MM.1S (cell line): ENCODE measurements around the gene GRP.

Experiments used
- DNase-seq: peaks from one replicate; pipeline ENCODE4 v3.0.0-alpha.2; 2015
- H2AFZ ChIP-seq: fragments of 300-600 bp; sonication (generic); 2 replicates; pipeline ENCODE4 v1.6.0; 2016; ENCODE audit warnings: antibody characterized with exemption, low read length
- H3F3A ChIP-seq: fragments of 300-600 bp; sonication (generic); 2 replicates; pipeline ENCODE4 v1.6.1; 2016; ENCODE audit warnings: mild to moderate bottlenecking, antibody characterized with exemption, low read length, moderate library complexity, mixed read lengths; ENCODE audit not compliant: insufficient read depth
- H3K27ac ChIP-seq: fragments of 300-600 bp; sonication (generic); 2 replicates; pipeline ENCODE4 v1.5.1; 2016; ENCODE audit warnings: mild to moderate bottlenecking, low read length
- H3K27me3 ChIP-seq: fragments of 300-600 bp; sonication (generic); replicated peaks from 2 replicates; pipeline ENCODE4 v1.6.0; 2016; ENCODE audit warnings: low read length; ENCODE audit not compliant: insufficient read depth
- H3K36me3 ChIP-seq: fragments of 300-600 bp; sonication (generic); replicated peaks from 2 replicates; pipeline ENCODE4 v1.6.1; 2016; ENCODE audit warnings: mild to moderate bottlenecking, low read length, mixed read lengths; ENCODE audit not compliant: insufficient read depth
- H3K4me1 ChIP-seq: fragments of 300-600 bp; sonication (generic); 2 replicates; pipeline ENCODE4 v1.6.1; 2016; ENCODE audit warnings: low read length, mixed read lengths
- H3K4me2 ChIP-seq: fragments of 300-600 bp; sonication (generic); 2 replicates; pipeline ENCODE4 v1.6.0; 2016; ENCODE audit warnings: low read depth, low read length
- H3K4me3 ChIP-seq: fragments of 300-600 bp; sonication (generic); 2 replicates; pipeline ENCODE4 v1.5.1; 2016; ENCODE audit warnings: low read length, mixed read lengths
- H3K79me2 ChIP-seq: fragments of 300-600 bp; sonication (generic); 2 replicates; pipeline ENCODE4 v1.6.1; 2016; ENCODE audit warnings: mixed run types, low read length, mixed read lengths
- H3K9ac ChIP-seq: fragments of 300-600 bp; sonication (generic); 2 replicates; pipeline ENCODE4 v1.6.1; 2016; ENCODE audit warnings: low read length, mixed read lengths
- H3K9me2 ChIP-seq: fragments of 300-600 bp; sonication (generic); replicated peaks from 2 replicates; pipeline ENCODE4 v1.6.1; 2016; ENCODE audit warnings: mild to moderate bottlenecking, low read length, mixed read lengths; ENCODE audit not compliant: insufficient read depth
- H3K9me3 ChIP-seq: fragments of 300-600 bp; sonication (generic); replicated peaks from 2 replicates; pipeline ENCODE4 v1.6.1; 2016; ENCODE audit warnings: mild to moderate bottlenecking, low read length, mixed read lengths; ENCODE audit not compliant: insufficient read depth
- H4K20me1 ChIP-seq: fragments of 300-600 bp; sonication (generic); 2 replicates; pipeline ENCODE4 v1.6.1; 2016; ENCODE audit warnings: mild to moderate bottlenecking, low read length, moderate library complexity, mixed read lengths; ENCODE audit not compliant: insufficient read depth
- CTCF ChIP-seq: fragments of 300-600 bp; sonication (generic); IDR thresholded peaks from 2 replicates; pipeline ENCODE4 v1.5.1; 2016; ENCODE audit warnings: antibody characterized with exemption, low read length, mixed read lengths
- EZH2 ChIP-seq: fragments of 300-600 bp; sonication (generic); optimal IDR thresholded peaks from 2 replicates; pipeline ENCODE3; 2017; ENCODE audit warnings: low read depth, mild to moderate bottlenecking, antibody characterized with exemption, low read length, mixed read lengths
- EZH2phosphoT487 ChIP-seq: fragments of 300-600 bp; sonication (generic); IDR thresholded peaks from 2 replicates; pipeline ENCODE4 v1.6.1; 2018; ENCODE audit warnings: antibody characterized with exemption, low read length

The GRP gene

DNA sequence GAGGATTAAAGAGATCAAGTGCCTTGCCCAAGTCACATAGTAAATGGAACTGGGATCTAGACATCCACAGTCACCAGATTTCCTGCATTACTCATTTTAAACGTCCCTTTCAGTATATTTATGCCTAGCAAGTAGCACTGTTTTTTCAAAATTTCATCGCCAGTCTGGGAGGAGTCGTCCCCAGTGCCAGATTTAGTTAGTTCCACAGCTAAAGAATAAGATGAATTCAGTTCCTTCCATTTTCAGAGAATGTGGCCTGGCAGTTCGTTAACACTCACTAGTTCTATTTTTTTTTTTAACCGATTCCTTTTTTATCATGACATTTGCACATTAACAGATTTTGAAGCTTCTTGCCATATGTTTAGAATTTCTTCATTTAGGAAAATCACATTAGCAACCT, 11.2 kb downstream of the GRP start:
- no peak overlapping the region for H3K4me2 ChIP-seq
- no peaks in the 10 kb centered on the region for H3K4me1 ChIP-seq
- H3K9me2 ChIP-seq: no peaks in the 10 kb centered on the region
- TF ChIP-seq EZH2: no peak
- TF ChIP-seq EZH2phosphoT487: no peak
- TF ChIP-seq CTCF: no peak
- H3K36me3 ChIP-seq: no peaks in the 10 kb centered on the region
- no peaks in the 10 kb centered on the region for H4K20me1 ChIP-seq
- no peak overlapping the region for H3K9ac ChIP-seq
- no peaks in the 10 kb centered on the region for H3K27me3 ChIP-seq
- no peak overlapping the region for H3K4me3 ChIP-seq
- no peaks in the 10 kb centered on the region for H3F3A ChIP-seq
- no peak overlapping the region for H2AFZ ChIP-seq
- H3K79me2 ChIP-seq: no peaks in the 10 kb centered on the region
- no peaks in the 10 kb centered on the region for H3K9me3 ChIP-seq
- DNase-seq: no peak
- H3K27ac ChIP-seq: no peak overlapping the region

- Histone ChIP-seq H3K36me3 (no peaks in the 10 kb centered on the region), H3K4me1 (no peaks in the 10 kb centered on the region), H3K9me2 (no peaks in the 10 kb centered on the region), H3K27ac (no peak overlapping the region), H4K20me1 (no peaks in the 10 kb centered on the region), H3K9ac (no peak overlapping the region), H3K79me2 (no peaks in the 10 kb centered on the region), H3K4me2 (no peak overlapping the region), H3K9me3 (no peaks in the 10 kb centered on the region), H2AFZ (no peak overlapping the region), H3F3A (no peaks in the 10 kb centered on the region), H3K27me3 (no peaks in the 10 kb centered on the region), H3K4me3 (no peak overlapping the region)
- no peak for TF ChIP-seq EZH2
- no peak for TF ChIP-seq EZH2phosphoT487
- no peak for TF ChIP-seq CTCF
- no peak for DNase-seq
These were observed 11.9 kb downstream of the GRP start for GRCh38 chr18:59231877-59232276.

GRCh38 chr18:59232309-59233016, 12.5 kb downstream of the GRP start:
- DNase-seq: no peak
- no peak overlapping the region for H3K4me3 ChIP-seq
- H3K4me1 ChIP-seq: no peaks in the 10 kb centered on the region
- no peaks in the 10 kb centered on the region for H3K79me2 ChIP-seq
- TF ChIP-seq EZH2: no peak
- no peak for TF ChIP-seq EZH2phosphoT487
- TF ChIP-seq CTCF: no peak
- no peaks in the 10 kb centered on the region for H4K20me1 ChIP-seq
- H3K9ac ChIP-seq: no peak overlapping the region
- H3K9me3 ChIP-seq: no peaks in the 10 kb centered on the region
- H3K27ac ChIP-seq: no peak overlapping the region
- H3K4me2 ChIP-seq: no peak overlapping the region
- no peaks in the 10 kb centered on the region for H3F3A ChIP-seq
- no peak overlapping the region for H2AFZ ChIP-seq
- H3K27me3 ChIP-seq: no peaks in the 10 kb centered on the region
- no peaks in the 10 kb centered on the region for H3K36me3 ChIP-seq
- no peaks in the 10 kb centered on the region for H3K9me2 ChIP-seq
